Tibial nerve (tissue), 3 donors: Measurements from ENCODE around the gene MICALL2.

Experiments used
- CTCF ChIP-seq, 5 experiments: fragments of 200-600 bp in 3 of 5; fragments of 450-650 bp in 2 of 5; sonication (generic) in 3 of 5; IDR thresholded peaks; one replicate each; pipeline ENCODE4 v1.5.1; 2016 to 2019; ENCODE audit warnings: antibody characterized with exemption in 5 of 5, mild to moderate bottlenecking in 3 of 5, moderate library complexity in 2 of 5
- POLR2A ChIP-seq, 2 donors: fragments of 450-650 bp; IDR thresholded peaks; one replicate each; pipeline ENCODE4 v1.6.1; 2017; ENCODE audit warnings: antibody characterized with exemption in 2 of 2, mild to moderate bottlenecking in 2 of 2, moderate library complexity in 2 of 2

GRCh38 chr7:1442355-1443124 lies 16.7 kb downstream of the MICALL2 start:
- TF ChIP-seq CTCF (IDR thresholded peaks at IDR 0.05) = no peak
- no peak for TF ChIP-seq POLR2A (IDR thresholded peaks at IDR 0.05)
